HEK293 (cell line): ENCODE results near the gene ZNF425.

Source experiments
- CTCF ChIA-PET: fragments of 350-600 bp; formaldehyde crosslinking; extraction: SDS; loops from one replicate; lab custom pipeline; 2021; ENCODE audit warnings: antibody characterized with exemption; lab: Yijun Ruan, JAX
- POLR2A ChIA-PET: fragments of 300-600 bp; formaldehyde crosslinking; extraction: SDS; loops from one replicate; lab custom pipeline; 2020; ENCODE audit warnings: antibody characterized with exemption, inconsistent platforms; lab: Yijun Ruan, JAX
- H3K27ac ChIP-seq: fragments of 200-500 bp; sonication (Bioruptor generic); 2 replicates; pipeline ENCODE4 v1.5.1; 2014; ENCODE audit warnings: low read depth, low read length, control low read depth, inconsistent platforms; ENCODE audit errors: extremely low read depth
- H3K36me3 ChIP-seq, 2 experiments: fragments of 200-500 bp in 1 of 2; sonication (Bioruptor generic) in 1 of 2; 1 replicate in 1 of 2; 2 replicates in 1 of 2; pipeline ENCODE4 v1.5.1; 2014 to 2017; ENCODE audit warnings: inconsistent platforms in 2 of 2, low read length in 2 of 2; ENCODE audit not compliant: control insufficient read depth in 2 of 2, insufficient read depth in 1 of 2
- H3K4me1 ChIP-seq: fragments of 200-500 bp; sonication (Bioruptor generic); 2 replicates; pipeline ENCODE4 v1.5.1; 2014; ENCODE audit warnings: mild to moderate bottlenecking, low read length, inconsistent platforms; ENCODE audit not compliant: control insufficient read depth, insufficient read depth
- H3K4me3 ChIP-seq: 2 replicates; pipeline ENCODE4 v1.5.1; 2011; ENCODE audit warnings: low read depth, mild to moderate bottlenecking, control low read depth, low read length, moderate library complexity
- H3K9me3 ChIP-seq: fragments of 200-500 bp; sonication (Bioruptor generic); 2 replicates; pipeline ENCODE4 v1.5.1; 2014; ENCODE audit warnings: low read depth, low read length, inconsistent platforms; ENCODE audit not compliant: control insufficient read depth, insufficient read depth
- HOXA7 ChIP-seq: sonication (generic); formaldehyde crosslinking; IDR thresholded peaks from 2 replicates; pipeline ENCODE4 v1.8.1; 2022; ENCODE audit warnings: missing genetic modification reagents, borderline replicate concordance
- HOXD13 ChIP-seq: sonication (generic); formaldehyde crosslinking; IDR thresholded peaks from 2 replicates; pipeline ENCODE4 v1.8.0; 2022; ENCODE audit warnings: missing genetic modification reagents, borderline replicate concordance
- KLF9 ChIP-seq: fragments of 450-650 bp; formaldehyde crosslinking; IDR thresholded peaks from 2 replicates; pipeline ENCODE4 v1.5.1; 2016; ENCODE audit warnings: missing biosample characterization, missing genetic modification characterization, low read depth
- MYNN ChIP-seq: fragments of 450-650 bp; formaldehyde crosslinking; IDR thresholded peaks from 2 replicates; pipeline ENCODE4 v1.5.1; 2016; ENCODE audit warnings: missing biosample characterization, missing genetic modification characterization, borderline replicate concordance
- SETDB1 ChIP-seq: IDR thresholded peaks from one replicate; pipeline ENCODE4 v1.6.1; 2017; ENCODE audit warnings: mild to moderate bottlenecking, low read length, moderate library complexity, mixed read lengths; ENCODE audit not compliant: insufficient read length
- TCF7L2 ChIP-seq: IDR thresholded peaks from 2 replicates; pipeline ENCODE4 v1.6.1; 2011; ENCODE audit warnings: low read depth, mild to moderate bottlenecking, inconsistent platforms, low read length, moderate library complexity, borderline replicate concordance
- WT1 ChIP-seq: fragments of 450-650 bp; formaldehyde crosslinking; IDR thresholded peaks from 2 replicates; pipeline ENCODE4 v1.5.1; 2016; ENCODE audit warnings: missing biosample characterization, missing genetic modification characterization
- YY2 ChIP-seq: fragments of 450-650 bp; formaldehyde crosslinking; IDR thresholded peaks from 2 replicates; pipeline ENCODE4 v1.5.1; 2016; ENCODE audit warnings: missing biosample characterization, missing genetic modification characterization
- ZBTB20 ChIP-seq: fragments of 450-650 bp; formaldehyde crosslinking; IDR thresholded peaks from 2 replicates; pipeline ENCODE4 v1.5.1; 2016; ENCODE audit warnings: missing biosample characterization, missing genetic modification characterization
- ZBTB7A ChIP-seq: fragments of 450-650 bp; formaldehyde crosslinking; IDR thresholded peaks from 2 replicates; pipeline ENCODE4 v1.5.1; 2016; ENCODE audit warnings: low read depth, missing biosample characterization, missing genetic modification characterization
- ZNF114 ChIP-seq: fragments of 450-650 bp; formaldehyde crosslinking; IDR thresholded peaks from 2 replicates; pipeline ENCODE4 v1.5.0; 2017; ENCODE audit warnings: missing biosample characterization, missing genetic modification characterization
- ZNF132 ChIP-seq: fragments of 450-650 bp; formaldehyde crosslinking; IDR thresholded peaks from 2 replicates; pipeline ENCODE4 v1.5.1; 2017; ENCODE audit warnings: missing biosample characterization, missing genetic modification characterization, borderline replicate concordance
- ZNF133 ChIP-seq: fragments of 450-650 bp; formaldehyde crosslinking; IDR thresholded peaks from 2 replicates; pipeline ENCODE4 v1.5.1; 2016; ENCODE audit warnings: missing biosample characterization, missing genetic modification characterization
- ZNF140 ChIP-seq: fragments of 450-650 bp; formaldehyde crosslinking; IDR thresholded peaks from 2 replicates; pipeline ENCODE4 v1.5.1; 2016; ENCODE audit warnings: missing biosample characterization, missing genetic modification characterization
- ZNF174 ChIP-seq: fragments of 450-650 bp; formaldehyde crosslinking; IDR thresholded peaks from 2 replicates; pipeline ENCODE4 v1.5.0; 2017; ENCODE audit warnings: missing biosample characterization, mild to moderate bottlenecking, missing genetic modification characterization
- ZNF274 ChIP-seq, 2 experiments: fragments of 200-500 bp in 1 of 2; fragments of 450-650 bp in 1 of 2; sonication (Bioruptor generic) in 1 of 2; formaldehyde crosslinking in 1 of 2; IDR thresholded peaks; 2 replicates each; pipeline versions ENCODE4 v1.5.1 to v1.6.1; 2014 to 2016; ENCODE audit warnings: borderline replicate concordance in 1 of 2, inconsistent platforms in 1 of 2, low read length in 1 of 2, missing biosample characterization in 1 of 2, missing genetic modification characterization in 1 of 2
- ZNF423 ChIP-seq: fragments of 450-650 bp; formaldehyde crosslinking; IDR thresholded peaks from 2 replicates; pipeline ENCODE4 v1.5.1; 2016; ENCODE audit warnings: missing biosample characterization, missing genetic modification characterization
- ZNF510 ChIP-seq: fragments of 450-650 bp; formaldehyde crosslinking; IDR thresholded peaks from 2 replicates; pipeline ENCODE4 v1.5.1; 2018; ENCODE audit warnings: mild to moderate bottlenecking, missing genetic modification characterization, missing biosample characterization; ENCODE audit not compliant: insufficient replicate concordance
- ZNF548 ChIP-seq: fragments of 450-650 bp; formaldehyde crosslinking; IDR thresholded peaks from 2 replicates; pipeline ENCODE4 v1.5.1; 2016; ENCODE audit warnings: missing biosample characterization, missing genetic modification characterization
- ZNF549 ChIP-seq: fragments of 450-650 bp; IDR thresholded peaks from 2 replicates; pipeline ENCODE4 v1.5.1; 2018; ENCODE audit warnings: missing biosample characterization, missing genetic modification characterization, mild to moderate bottlenecking, inconsistent platforms, moderate library complexity
- ZNF585B ChIP-seq: fragments of 450-650 bp; formaldehyde crosslinking; IDR thresholded peaks from 2 replicates; pipeline ENCODE4 v1.5.1; 2016; ENCODE audit warnings: missing biosample characterization, missing genetic modification characterization
- ZNF843 ChIP-seq: fragments of 450-650 bp; formaldehyde crosslinking; IDR thresholded peaks from 2 replicates; pipeline ENCODE4 v1.5.1; 2016; ENCODE audit warnings: missing biosample characterization, missing genetic modification characterization
- TF ChIP-seq, protein P1 (sequence below): fragments of 450-650 bp; IDR thresholded peaks from 2 replicates; pipeline ENCODE4 v1.5.1; 2018; ENCODE audit warnings: missing biosample characterization, missing genetic modification characterization
- TF ChIP-seq, protein P2 (sequence below): fragments of 450-650 bp; formaldehyde crosslinking; optimal IDR thresholded peaks from 2 replicates; pipeline ENCODE3; 2016; ENCODE audit warnings: missing biosample characterization, mild to moderate bottlenecking, missing genetic modification characterization
- TF ChIP-seq, protein P3 (sequence below): fragments of 450-650 bp; formaldehyde crosslinking; IDR thresholded peaks from 2 replicates; pipeline ENCODE4 v1.5.1; 2016; ENCODE audit warnings: missing biosample characterization, missing genetic modification characterization

The ZNF425 gene

DNA sequence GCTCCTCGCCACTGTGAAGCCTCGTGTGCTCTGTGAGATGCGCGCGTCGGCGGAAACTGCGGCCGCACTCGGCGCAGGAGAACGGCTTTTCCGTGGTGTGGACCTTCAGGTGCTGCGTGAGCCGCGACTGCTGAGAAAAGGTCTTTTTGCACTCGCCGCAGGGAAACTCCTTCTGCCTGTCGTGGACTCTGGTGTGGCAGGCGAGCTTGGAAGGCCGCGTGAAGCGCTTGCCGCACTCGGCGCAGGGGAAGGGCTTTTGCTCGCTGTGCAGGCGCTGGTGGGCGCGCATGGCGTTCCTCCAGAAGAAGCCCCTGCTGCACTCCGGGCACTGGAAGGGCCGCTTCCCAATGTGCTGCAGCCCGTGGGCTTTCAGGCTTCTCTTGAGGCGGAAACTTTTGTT lies 21.9 kb downstream of the ZNF425 start:
- peaks cover 0 to 5% of the 10 kb centered on the region in 2 experiments; a peak in 1 of 3 replicates for H3K36me3 ChIP-seq
- H3K4me3 ChIP-seq = no peak overlapping the region
- POLR2A ChIA-PET = no interaction called here
- H3K4me1 ChIP-seq = no peaks in the 10 kb centered on the region
- TF ChIP-seq HOXA7 (CRISPR knock-in tag) (no peak), SETDB1 (no peak), YY2 (tag by site-specific recombination) (no peak), ZNF585B (tag by site-specific recombination) (no peak), ZNF132 (tag by site-specific recombination) (no peak), ZNF423 (tag by site-specific recombination) (no peak), MYNN (no peak), HOXD13 (CRISPR knock-in tag) (no peak), ZNF140 (no peak), ZNF548 (tag by site-specific recombination) (no peak)
- TF ChIP-seq, protein P1, sequence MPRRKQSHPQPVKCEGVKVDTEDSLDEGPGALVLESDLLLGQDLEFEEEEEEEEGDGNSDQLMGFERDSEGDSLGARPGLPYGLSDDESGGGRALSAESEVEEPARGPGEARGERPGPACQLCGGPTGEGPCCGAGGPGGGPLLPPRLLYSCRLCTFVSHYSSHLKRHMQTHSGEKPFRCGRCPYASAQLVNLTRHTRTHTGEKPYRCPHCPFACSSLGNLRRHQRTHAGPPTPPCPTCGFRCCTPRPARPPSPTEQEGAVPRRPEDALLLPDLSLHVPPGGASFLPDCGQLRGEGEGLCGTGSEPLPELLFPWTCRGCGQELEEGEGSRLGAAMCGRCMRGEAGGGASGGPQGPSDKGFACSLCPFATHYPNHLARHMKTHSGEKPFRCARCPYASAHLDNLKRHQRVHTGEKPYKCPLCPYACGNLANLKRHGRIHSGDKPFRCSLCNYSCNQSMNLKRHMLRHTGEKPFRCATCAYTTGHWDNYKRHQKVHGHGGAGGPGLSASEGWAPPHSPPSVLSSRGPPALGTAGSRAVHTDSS = no peak
- TF ChIP-seq, protein P2, sequence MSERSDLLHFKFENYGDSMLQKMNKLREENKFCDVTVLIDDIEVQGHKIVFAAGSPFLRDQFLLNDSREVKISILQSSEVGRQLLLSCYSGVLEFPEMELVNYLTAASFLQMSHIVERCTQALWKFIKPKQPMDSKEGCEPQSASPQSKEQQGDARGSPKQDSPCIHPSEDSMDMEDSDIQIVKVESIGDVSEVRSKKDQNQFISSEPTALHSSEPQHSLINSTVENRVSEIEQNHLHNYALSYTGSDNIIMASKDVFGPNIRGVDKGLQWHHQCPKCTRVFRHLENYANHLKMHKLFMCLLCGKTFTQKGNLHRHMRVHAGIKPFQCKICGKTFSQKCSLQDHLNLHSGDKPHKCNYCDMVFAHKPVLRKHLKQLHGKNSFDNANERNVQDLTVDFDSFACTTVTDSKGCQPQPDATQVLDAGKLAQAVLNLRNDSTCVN (tag by site-specific recombination) = no peak
- TF ChIP-seq, all 188 proteins: peak for 0
- Histone ChIP-seq H3K27ac (no peak overlapping the region), H3K9me3 (no peaks in the 10 kb centered on the region)
- CTCF ChIA-PET = interaction anchor here (0.9 to 1.8 kb wide), 2 partner anchors 22 to 43 kb away, joined by 3 to 9 read pairs; partner anchors contain the start of genes ZNF398 and ZNF425

DNA sequence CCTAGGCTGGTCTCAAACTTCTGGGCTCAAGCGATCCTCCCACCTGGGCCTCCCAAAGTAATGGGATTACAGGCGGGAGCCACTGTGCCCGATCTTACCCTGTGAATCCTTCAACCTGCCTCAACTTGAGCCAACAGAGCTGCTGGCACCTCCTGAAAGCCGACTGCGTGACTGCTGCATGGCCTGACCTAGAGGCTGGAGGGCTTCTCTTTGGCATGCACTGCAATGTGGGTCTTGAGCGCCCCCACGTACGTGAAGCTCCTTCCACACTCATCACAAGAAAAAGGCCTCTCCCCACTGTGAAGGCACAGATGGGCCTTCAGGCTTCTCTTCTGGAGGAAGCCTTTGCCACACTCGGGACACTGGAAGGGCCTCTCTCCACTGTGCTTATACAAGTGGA lies 22.7 kb downstream of the ZNF425 start:
- Histone ChIP-seq H3K4me1 (no peaks in the 10 kb centered on the region), H3K9me3 (no peaks in the 10 kb centered on the region), H3K27ac (no peak overlapping the region), H3K36me3 (peaks cover 0 to 5% of the 10 kb centered on the region in 2 experiments; a peak in 1 of 3 replicates), H3K4me3 (no peak overlapping the region)
- no peak for TF ChIP-seq ZNF510 (tag by site-specific recombination)
- TF ChIP-seq ZNF843 = no peak
- no peak for TF ChIP-seq KLF9
- no peak for TF ChIP-seq ZBTB7A (tag by site-specific recombination)
- TF ChIP-seq ZNF174 (tag by site-specific recombination) = no peak
- TF ChIP-seq TCF7L2 = no peak
- no peak for TF ChIP-seq ZNF274 (IDR thresholded peaks at IDR 0.05; ENCODE audit: low read length)
- no peak for TF ChIP-seq ZNF274 (tag by site-specific recombination; IDR thresholded peaks at IDR 0.05; ENCODE audit: borderline replicate concordance)
- no peak for TF ChIP-seq ZNF133 (tag by site-specific recombination)
- TF ChIP-seq ZBTB20 (tag by site-specific recombination) = no peak
- TF ChIP-seq WT1 (tag by site-specific recombination) = no peak
- TF ChIP-seq ZNF114 (tag by site-specific recombination) = no peak
- TF ChIP-seq ZNF549 (tag by site-specific recombination) = no peak
- TF ChIP-seq, protein P3, sequence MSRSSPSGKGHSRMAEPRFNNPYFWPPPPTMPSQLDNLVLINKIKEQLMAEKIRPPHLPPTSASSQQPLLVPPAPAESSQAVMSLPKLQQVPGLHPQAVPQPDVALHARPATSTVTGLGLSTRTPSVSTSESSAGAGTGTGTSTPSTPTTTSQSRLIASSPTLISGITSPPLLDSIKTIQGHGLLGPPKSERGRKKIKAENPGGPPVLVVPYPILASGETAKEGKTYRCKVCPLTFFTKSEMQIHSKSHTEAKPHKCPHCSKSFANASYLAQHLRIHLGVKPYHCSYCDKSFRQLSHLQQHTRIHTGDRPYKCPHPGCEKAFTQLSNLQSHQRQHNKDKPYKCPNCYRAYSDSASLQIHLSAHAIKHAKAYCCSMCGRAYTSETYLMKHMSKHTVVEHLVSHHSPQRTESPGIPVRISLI (tag by site-specific recombination) = no peak
- ChIA-PET CTCF (interaction anchor here (0.6 to 1.8 kb wide), 2 partner anchors 23 to 98 kb away, joined by 3 to 9 read pairs; partner anchors contain the start of gene ZNF425), POLR2A (no interaction called here)
